ENCODE results near the gene SLAMF1.
"Not testable (repeated sequence)": the region's sequence is repeated elsewhere in the genome, so short reads cannot be mapped to it uniquely, and the experiment has no call there.

Gene SLAMF1

DNA sequence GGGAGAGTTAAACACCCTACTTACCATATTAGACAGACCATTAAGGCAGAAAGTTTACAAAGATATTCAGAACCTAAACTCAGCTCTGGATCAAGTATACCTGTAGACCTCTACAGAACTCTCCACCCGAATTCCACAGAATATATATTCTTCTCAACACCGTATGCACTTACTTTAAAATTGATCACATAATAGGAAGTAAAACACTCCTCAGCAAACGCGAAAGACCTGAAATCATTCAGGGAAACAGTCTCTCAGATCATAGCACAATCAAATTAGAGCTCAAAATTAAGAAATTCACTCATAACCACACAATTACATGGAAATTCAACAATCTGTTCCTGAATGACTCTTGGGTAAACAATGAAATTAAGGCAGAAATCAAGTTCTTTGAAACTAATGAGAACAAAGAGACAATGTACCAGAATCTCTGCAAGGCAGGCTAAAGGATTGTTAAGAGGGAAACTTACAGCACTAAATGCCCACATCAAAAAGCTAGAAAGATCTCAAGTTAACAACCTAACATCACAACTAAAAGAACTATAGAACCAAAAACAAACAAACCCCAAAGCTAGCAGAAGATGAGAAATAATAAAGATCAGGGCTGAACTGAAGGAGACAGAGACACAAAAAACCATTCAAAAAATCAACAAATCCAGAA is 86.7 kb downstream of the SLAMF1 start:
- DNase-seq (ENCODE audit: low spot score): no peak

DNA sequence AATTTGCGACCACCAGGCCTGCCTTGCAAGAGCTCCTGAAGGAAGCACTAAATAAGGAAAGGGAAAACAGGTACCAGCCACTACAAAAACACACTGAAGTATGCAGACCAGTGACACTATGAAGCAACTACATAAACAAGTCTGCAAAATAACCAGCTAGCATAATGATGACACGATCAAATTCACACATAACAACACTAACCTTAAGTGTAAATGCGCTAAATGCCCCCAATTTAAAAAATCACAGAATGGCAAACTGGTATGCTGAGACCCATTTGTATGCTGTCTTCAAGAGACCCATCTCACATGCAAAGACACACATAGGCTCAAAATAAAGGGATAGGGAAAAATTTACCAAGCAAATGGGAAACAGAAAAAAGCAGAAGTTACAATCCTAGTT is 87.4 kb downstream of the SLAMF1 start:
- DNase-seq (ENCODE audit: low spot score): not testable (repeated sequence)

DNA sequence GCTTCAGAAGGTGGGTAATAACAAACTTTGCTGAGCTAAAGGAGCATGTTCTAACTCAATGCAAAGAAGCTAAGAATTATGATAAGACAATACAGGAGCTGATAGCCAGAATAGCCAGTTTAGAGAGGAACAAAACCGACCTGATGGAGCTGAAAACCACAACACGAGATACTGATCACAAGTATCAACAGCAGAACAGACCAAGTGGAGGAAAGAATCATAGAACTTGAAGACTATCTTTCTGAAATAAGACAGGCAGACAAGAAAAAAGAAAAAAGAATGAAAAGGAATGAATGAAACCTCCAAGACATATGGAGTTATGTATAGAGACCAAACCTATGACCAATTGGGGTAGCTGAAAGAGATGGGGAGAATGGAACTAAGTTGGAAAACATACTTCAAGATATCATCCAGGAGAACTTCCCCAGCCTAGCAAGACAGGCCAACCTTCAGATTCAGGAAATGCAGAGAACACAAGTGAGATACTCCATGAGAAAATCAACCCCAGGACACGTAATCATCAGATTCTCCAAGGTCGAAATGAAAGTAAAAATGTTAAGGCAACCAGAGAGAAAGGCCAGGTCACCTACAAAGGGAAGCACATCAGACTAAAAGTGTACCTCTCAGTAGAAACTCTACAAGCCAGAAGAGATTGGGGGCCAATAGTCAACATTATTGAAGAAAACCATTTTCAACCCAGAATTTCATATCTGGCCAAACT is 88.0 kb downstream of the SLAMF1 start:
- no peak for DNase-seq (ENCODE audit: low spot score)

All from COLO829 (cell line).